SH-SY5Y (cell line): Measurements from ENCODE around the gene KIAA1755.

ENCODE experiments used
- GATA2 ChIP-seq: IDR thresholded peaks from 2 replicates; pipeline ENCODE4 v1.6.1; 2011; ENCODE audit warnings: mild to moderate bottlenecking, low read depth, low read length
- GATA3 ChIP-seq: IDR thresholded peaks from 2 replicates; pipeline ENCODE4 v1.6.1; 2011; ENCODE audit warnings: low read depth, mild to moderate bottlenecking, low read length, moderate library complexity

GRCh38 chr20:38199501-38200390, 60.8 kb downstream of the KIAA1755 start:
- TF ChIP-seq GATA2 = no peak
- no peak for TF ChIP-seq GATA3
